OCI-LY7 (cell line): ENCODE data around the gene PDSS1. TPM values are rescaled to one million over a fixed set of nuclear protein-coding genes. Genes with fewer than 3 reads are reported as not detected.

Experiments used
- BruUV-seq: library from RNA; stranded (reverse); fragments of 400-500 nt; replicated peaks from 2 replicates; lab custom pipeline; 2021; lab: Mats Ljungman, UMichigan
- CTCF ChIA-PET: fragments of 300-600 bp; sonication (Branson Sonifier 250); formaldehyde crosslinking; loops from one replicate; lab custom pipeline; 2022; ENCODE audit warnings: antibody characterized with exemption; ENCODE audit not compliant: unreplicated experiment; lab: Charles Lee
- POLR2A ChIA-PET: fragments of 300-600 bp; sonication (Branson Sonifier 250); formaldehyde crosslinking; loops from one replicate; lab custom pipeline; 2022; ENCODE audit warnings: antibody characterized with exemption; lab: Charles Lee
- DNase-seq: peaks from one replicate; pipeline ENCODE4 v3.0.0-alpha.2; 2015; ENCODE audit warnings: low spot score
- H2AFZ ChIP-seq: fragments of 200-600 bp; sonication (generic), shearing (Covaris generic); 2 replicates; pipeline ENCODE4 v1.6.1; 2014; ENCODE audit warnings: mild to moderate bottlenecking, antibody characterized with exemption, low read length, moderate library complexity
- H3K27ac ChIP-seq: fragments of 200-600 bp; sonication (generic); 2 replicates; pipeline ENCODE4 v1.5.1; 2014; ENCODE audit warnings: mixed run types, low read depth, mild to moderate bottlenecking, moderate library complexity, low read length, inconsistent platforms; ENCODE audit not compliant: poor library complexity, severe bottlenecking
- H3K36me3 ChIP-seq: fragments of 200-600 bp; sonication (generic); 2 replicates; pipeline ENCODE4 v1.6.1; 2014; ENCODE audit warnings: mild to moderate bottlenecking, antibody characterized with exemption, low read length, moderate library complexity, mixed read lengths; ENCODE audit not compliant: insufficient read depth
- H3K4me1 ChIP-seq: fragments of 200-600 bp; sonication (generic); 2 replicates; pipeline ENCODE4 v1.5.1; 2014; ENCODE audit warnings: mild to moderate bottlenecking, low read length; ENCODE audit not compliant: insufficient read depth, poor library complexity, severe bottlenecking
- H3K4me2 ChIP-seq: fragments of 200-600 bp; sonication (generic); 2 replicates; pipeline ENCODE4 v1.6.1; 2014; ENCODE audit warnings: mild to moderate bottlenecking, low read length
- H3K4me3 ChIP-seq: fragments of 200-600 bp; sonication (generic); 2 replicates; pipeline ENCODE4 v1.5.1; 2014; ENCODE audit warnings: mild to moderate bottlenecking, low read depth, low read length; ENCODE audit not compliant: poor library complexity, severe bottlenecking
- H3K79me2 ChIP-seq: fragments of 200-600 bp; sonication (generic); 2 replicates; pipeline ENCODE4 v1.6.1; 2016; ENCODE audit warnings: low read depth, mild to moderate bottlenecking, low read length, moderate library complexity, mixed read lengths; ENCODE audit not compliant: insufficient read depth
- H3K9me2 ChIP-seq: fragments of 200-600 bp; sonication (generic); 2 replicates; pipeline ENCODE4 v1.6.1; 2016; ENCODE audit warnings: mild to moderate bottlenecking, low read length, mixed read lengths; ENCODE audit not compliant: insufficient read depth
- H3K9me3 ChIP-seq: fragments of 200-600 bp; sonication (generic); 2 replicates; pipeline ENCODE4 v1.6.1; 2014; ENCODE audit warnings: mild to moderate bottlenecking, mixed run types, low read length, mixed read lengths
- H4K20me1 ChIP-seq: fragments of 200-600 bp; sonication (generic); 2 replicates; pipeline ENCODE4 v1.6.1; 2014; ENCODE audit warnings: mild to moderate bottlenecking, antibody characterized with exemption, low read length, moderate library complexity, mixed read lengths; ENCODE audit not compliant: insufficient read depth
- CTCF ChIP-seq: fragments of 200-600 bp; sonication (generic); conservative IDR thresholded peaks from 2 replicates; pipeline ENCODE4 v1.5.1; 2014; ENCODE audit warnings: mild to moderate bottlenecking, antibody characterized with exemption, low read length, moderate library complexity, mixed read lengths
- EZH2phosphoT487 ChIP-seq: fragments of 200-600 bp; sonication (generic); IDR thresholded peaks from 2 replicates; pipeline ENCODE4 v1.6.1; 2018; ENCODE audit warnings: low read depth, borderline replicate concordance, mild to moderate bottlenecking, mixed run types, antibody characterized with exemption, low read length, moderate library complexity, mixed read lengths
- intact Hi-C: fragments of 100-400 bp; cut with micrococcal nuclease; formaldehyde crosslinking; loops from one replicate; pipeline ENCODE4 v1.10.0; 2022; ENCODE audit not compliant: unreplicated experiment
- total RNA-seq, 2 experiments: library from RNA; depleted of rRNA in 1 of 2; stranded (reverse); fragments of >200 nt in 1 of 2; shearing (Covaris generic) in 1 of 2; gene quantifications; 2 replicates each; pipeline ENCODE4 v1.2.3, GENCODE V29; 2014 to 2022

Gene PDSS1
- total RNA-seq, 2 experiments from 2014 or later, result 16.9 to 20.4 TPM

GRCh38 chr10:26770069-26770468 is 72.6 kb downstream of the PDSS1 start:
- CTCF ChIA-PET, result no interaction called here
- intact Hi-C loops, result no loop called here
- DNase-seq, result no peak

DNA sequence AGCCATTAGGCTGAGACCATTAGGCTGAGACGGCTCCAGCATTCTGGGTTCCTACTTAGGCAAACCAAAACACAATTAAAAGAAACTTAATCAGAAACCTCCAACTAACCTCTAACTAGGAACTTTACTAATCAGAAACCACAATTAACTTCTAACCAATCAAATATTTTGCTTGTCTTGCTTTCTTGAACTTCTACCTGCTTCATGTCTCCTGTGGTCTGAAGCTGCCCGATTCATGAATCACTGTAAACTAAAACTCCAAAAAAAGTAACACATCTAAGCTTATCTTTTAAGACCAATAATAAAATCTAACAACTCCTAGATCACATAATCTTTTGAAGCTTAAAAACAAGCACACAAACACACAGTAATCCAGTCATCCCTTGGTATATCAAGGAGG is 76.1 kb downstream of the PDSS1 start:
- H4K20me1 ChIP-seq, result no peaks in the 10 kb centered on the region; the same call in 1 of the 2 replicates
- TF ChIP-seq EZH2phosphoT487 (no peak), CTCF (no peak)
- BruUV-seq, result no TSS peak
- intact Hi-C loops, result no loop called here
- ChIA-PET POLR2A (interaction anchor here (0.6 to 1.1 kb wide), 9 partner anchors 14 to 96 kb away, joined by 3 to 5 read pairs (median 3); no protein-coding TSS in a partner anchor), CTCF (no interaction called here)
- no peak overlapping the region for H2AFZ ChIP-seq
- no peak overlapping the region for H3K4me3 ChIP-seq
- H3K27ac ChIP-seq, result no peak overlapping the region
- H3K79me2 ChIP-seq, result peaks cover 100% of the 10 kb centered on the region
- no peak for DNase-seq
- H3K9me3 ChIP-seq, result no peaks in the 10 kb centered on the region
- peaks cover 48% of the 10 kb centered on the region for H3K36me3 ChIP-seq
- peaks cover 17% of the 10 kb centered on the region for H3K4me1 ChIP-seq
- no peak overlapping the region for H3K4me2 ChIP-seq
- no peaks in the 10 kb centered on the region for H3K9me2 ChIP-seq

More at GRCh38 chr10:26770069-26770468, 72.6 kb downstream of the PDSS1 start:
- peaks cover 9% of the 10 kb centered on the region for H3K4me1 ChIP-seq
- no peak overlapping the region for H2AFZ ChIP-seq
- no peak overlapping the region for H3K4me2 ChIP-seq
- BruUV-seq, result no TSS peak
- peaks cover 61% of the 10 kb centered on the region for H3K36me3 ChIP-seq
- no peak overlapping the region for H3K4me3 ChIP-seq
- TF ChIP-seq CTCF (no peak), EZH2phosphoT487 (no peak)
- H3K9me2 ChIP-seq, result no peaks in the 10 kb centered on the region
- no peaks in the 10 kb centered on the region for H4K20me1 ChIP-seq
- no peaks in the 10 kb centered on the region for H3K9me3 ChIP-seq
- no peak overlapping the region for H3K27ac ChIP-seq
- H3K79me2 ChIP-seq, result peaks cover 67% of the 10 kb centered on the region
- POLR2A ChIA-PET, result interaction anchor here (0.6 to 2.1 kb wide), 3 partner anchors 8 to 445 kb away, joined by 3 to 7 read pairs (median 5); no protein-coding TSS in a partner anchor

- no peaks in the 10 kb centered on the region for H3K9me3 ChIP-seq
- H3K4me2 ChIP-seq, result no peak overlapping the region
- BruUV-seq, result no TSS peak
- no peak overlapping the region for H2AFZ ChIP-seq
- peaks cover 100% of the 10 kb centered on the region for H3K79me2 ChIP-seq
- POLR2A ChIA-PET, result interaction anchor here (0.6 to 1.8 kb wide), 7 partner anchors 12 to 80 kb away, joined by 3 to 8 read pairs (median 4); no protein-coding TSS in a partner anchor
- no peak overlapping the region for H3K27ac ChIP-seq
- no peaks in the 10 kb centered on the region for H3K9me2 ChIP-seq
- no peak overlapping the region for H3K4me3 ChIP-seq
- CTCF ChIA-PET, result no interaction called here
- intact Hi-C loops, result no loop called here
- H3K4me1 ChIP-seq, result peaks cover 35% of the 10 kb centered on the region
- H4K20me1 ChIP-seq, result no peaks in the 10 kb centered on the region; the same call in 1 of the 2 replicates
- no peak for TF ChIP-seq CTCF
- H3K36me3 ChIP-seq, result peaks cover 31% of the 10 kb centered on the region
- no peak for DNase-seq
These were observed 78.8 kb downstream of the PDSS1 start for GRCh38 chr10:26776258-26776657.
